Measurements from ENCODE around the gene DUSP9. TPM values are rescaled to one million over a fixed set of nuclear protein-coding genes. Genes with fewer than 3 reads are reported as not detected.
"Not testable (repeated sequence)": the region's sequence is repeated elsewhere in the genome, so short reads cannot be mapped to it uniquely, and the experiment has no call there.

Gene DUSP9
- total and polyA plus RNA-seq, 5 donors, result 0.14 TPM; not detected in 4

GRCh38 chrX:153696986-153697722 is 50.2 kb downstream of the DUSP9 start:
- intact Hi-C loops (cut with DNase I); H3K4me1 ChIP-seq (ENCODE audit: control insufficient read depth, insufficient read depth, low read length); H3K27ac ChIP-seq (ENCODE audit: low read length); ATAC-seq; H3K9me3 ChIP-seq (ENCODE audit: control insufficient read depth, low read length); H3K27me3 ChIP-seq (ENCODE audit: control insufficient read depth, insufficient read depth); H3K4me3 ChIP-seq (ENCODE audit: low read length): not testable (repeated sequence)
- 77% methylated on average over 16 of the region's 16 CpGs for WGBS
- DNase-seq, result peak in 1 of 3 donors; percentile 43

GRCh38 chrX:153697924-153698865 is 51.2 kb downstream of the DUSP9 start:
- H3K27ac ChIP-seq (ENCODE audit: low read length), result peak overlapping the region; percentile 80
- no peaks in the 10 kb centered on the region for H3K27me3 ChIP-seq (ENCODE audit: control insufficient read depth, insufficient read depth)
- no peaks in the 10 kb centered on the region for H3K9me3 ChIP-seq (ENCODE audit: control insufficient read depth, low read length)
- no peak overlapping the region for H3K4me3 ChIP-seq (ENCODE audit: low read length)
- intact Hi-C loops (cut with DNase I), result no loop called here
- no peaks in the 10 kb centered on the region for H3K4me1 ChIP-seq (ENCODE audit: control insufficient read depth, insufficient read depth, low read length)
- DNase-seq (peak in 1 of 3 donors; percentile 26), ATAC-seq (no peak)
- WGBS, result 81% methylated on average over 14 of the region's 16 CpGs

GRCh38 chrX:153699210-153699783 is 52.3 kb downstream of the DUSP9 start:
- H3K4me3 ChIP-seq (ENCODE audit: low read length); intact Hi-C loops (cut with DNase I); H3K27me3 ChIP-seq (ENCODE audit: control insufficient read depth, insufficient read depth); H3K9me3 ChIP-seq (ENCODE audit: control insufficient read depth, low read length); H3K4me1 ChIP-seq (ENCODE audit: control insufficient read depth, insufficient read depth, low read length); ATAC-seq: not testable (repeated sequence)
- WGBS, result 74% methylated on average over 15 of the region's 16 CpGs
- H3K27ac ChIP-seq (ENCODE audit: low read length), result peak overlapping the region; percentile 80
- DNase-seq, result peak in 1 of 3 donors; percentile 25

- ATAC-seq (peak; percentile 60), DNase-seq (peak in 1 of 3 donors; percentile 66)
- WGBS, result 54% methylated on average over 18 of the region's 18 CpGs
- H3K4me1 ChIP-seq (ENCODE audit: control insufficient read depth, insufficient read depth, low read length); H3K27me3 ChIP-seq (ENCODE audit: control insufficient read depth, insufficient read depth); H3K4me3 ChIP-seq (ENCODE audit: low read length); H3K9me3 ChIP-seq (ENCODE audit: control insufficient read depth, low read length); intact Hi-C loops (cut with DNase I): not testable (repeated sequence)
- H3K27ac ChIP-seq (ENCODE audit: low read length), result peak overlapping the region; percentile 94
Measured at GRCh38 chrX:153699784-153700371, 52.9 kb downstream of the DUSP9 start.

GRCh38 chrX:153700376-153700945 is 53.5 kb downstream of the DUSP9 start:
- DNase-seq (peak in 2 of 3 donors; percentile 32 to 50), ATAC-seq (peak; percentile 5 to 29)
- 62% methylated on average over 15 of the region's 15 CpGs for WGBS
- Histone ChIP-seq H3K27ac (ENCODE audit: low read length) (peak overlapping the region; percentile 94), H3K9me3 (ENCODE audit: control insufficient read depth, low read length) (no peaks in the 10 kb centered on the region), H3K27me3 (ENCODE audit: control insufficient read depth, insufficient read depth) (no peaks in the 10 kb centered on the region), H3K4me1 (ENCODE audit: control insufficient read depth, insufficient read depth, low read length) (no peaks in the 10 kb centered on the region), H3K4me3 (ENCODE audit: low read length) (no peak overlapping the region)
- intact Hi-C loops (cut with DNase I), result no loop called here

Other genes starting within 250 kb of the DUSP9 start
- not detected for gene PNMA6E, start 245.9 kb upstream of the DUSP9 start, total RNA-seq
- gene PNMA6E, start 245.9 kb upstream of the DUSP9 start, polyA plus RNA-seq, result not detected
- 1 to 10 TPM in 1 of 4 donors, under 1 TPM in 3; 0.57 to 1.6 (median 0.77) TPM for gene ZFP92, start 235.7 kb upstream of the DUSP9 start, total RNA-seq
- 0.32 TPM for gene ZFP92, start 235.7 kb upstream of the DUSP9 start, polyA plus RNA-seq
- gene TREX2, start 201.1 kb upstream of the DUSP9 start, total RNA-seq, result under 1 TPM in 2 of 4 donors, not detected in 2; 0.28 to 0.91 TPM
- gene TREX2, start 201.1 kb upstream of the DUSP9 start, polyA plus RNA-seq, result 0.48 TPM
- gene HAUS7, start 176.6 kb upstream of the DUSP9 start, total RNA-seq, result 10 to 100 TPM; 14.5 to 18.3 (median 16.8) TPM
- gene HAUS7, start 176.6 kb upstream of the DUSP9 start, polyA plus RNA-seq, result 17.3 TPM
- gene BGN, start 152.2 kb upstream of the DUSP9 start, total RNA-seq, result 100 to 1,000 TPM; 173 to 244 (median 206) TPM
- gene BGN, start 152.2 kb upstream of the DUSP9 start, polyA plus RNA-seq, result 167 TPM
- gene ATP2B3, start 129.6 kb upstream of the DUSP9 start, total RNA-seq, result not detected
- under 0.01 TPM for gene ATP2B3, start 129.6 kb upstream of the DUSP9 start, polyA plus RNA-seq
- 10 to 100 TPM; 24.4 to 32.9 (median 30.6) TPM for gene CCNQ, start 48.1 kb upstream of the DUSP9 start, total RNA-seq
- 55.0 TPM for gene CCNQ, start 48.1 kb upstream of the DUSP9 start, polyA plus RNA-seq
- 10 to 100 TPM in 2 of 4 donors, 1 to 10 TPM in 2; 7.8 to 12.4 (median 11.0) TPM for gene PNCK, start 26.6 kb downstream of the DUSP9 start, total RNA-seq
- gene PNCK, start 26.6 kb downstream of the DUSP9 start, polyA plus RNA-seq, result 9.1 TPM
- gene SLC6A8, start 40.7 kb downstream of the DUSP9 start, total RNA-seq, result 100 to 1,000 TPM; 107 to 191 (median 151) TPM
- gene SLC6A8, start 40.7 kb downstream of the DUSP9 start, polyA plus RNA-seq, result 131 TPM
- gene BCAP31, start 77.2 kb downstream of the DUSP9 start, total RNA-seq, result 100 to 1,000 TPM; 111 to 143 (median 123) TPM
- 149 TPM for gene BCAP31, start 77.2 kb downstream of the DUSP9 start, polyA plus RNA-seq
- gene ABCD1, start 77.7 kb downstream of the DUSP9 start, total RNA-seq, result 10 to 100 TPM; 14.1 to 15.9 (median 15.5) TPM
- gene ABCD1, start 77.7 kb downstream of the DUSP9 start, polyA plus RNA-seq, result 11.0 TPM
- 10 to 100 TPM in 1 of 4 donors, 1 to 10 TPM in 3; 7.0 to 10.9 (median 9.5) TPM for gene PLXNB3, start 117.0 kb downstream of the DUSP9 start, total RNA-seq
- 6.8 TPM for gene PLXNB3, start 117.0 kb downstream of the DUSP9 start, polyA plus RNA-seq
- gene SRPK3, start 133.8 kb downstream of the DUSP9 start, total RNA-seq, result 10 to 100 TPM; 27.0 to 53.1 (median 39.3) TPM
- 36.5 TPM for gene SRPK3, start 133.8 kb downstream of the DUSP9 start, polyA plus RNA-seq
- gene IDH3G, start 147.2 kb downstream of the DUSP9 start, total RNA-seq, result 10 to 100 TPM; 60.6 to 68.6 (median 66.6) TPM
- 66.9 TPM for gene IDH3G, start 147.2 kb downstream of the DUSP9 start, polyA plus RNA-seq
- gene SSR4, start 147.5 kb downstream of the DUSP9 start, total RNA-seq, result 100 to 1,000 TPM; 162 to 208 (median 193) TPM
- gene SSR4, start 147.5 kb downstream of the DUSP9 start, polyA plus RNA-seq, result 336 TPM
- gene PDZD4, start 183.3 kb downstream of the DUSP9 start, total RNA-seq, result 1 to 10 TPM; 3.6 to 6.9 (median 5.4) TPM
- 4.1 TPM for gene PDZD4, start 183.3 kb downstream of the DUSP9 start, polyA plus RNA-seq
- gene L1CAM, start 239.0 kb downstream of the DUSP9 start, total RNA-seq, result 10 to 100 TPM in 1 of 4 donors, 1 to 10 TPM in 3; 8.3 to 14.1 (median 9.3) TPM
- gene L1CAM, start 239.0 kb downstream of the DUSP9 start, polyA plus RNA-seq, result 7.3 TPM